LNCaP clone FGC (cell line): ENCODE results near the gene HSPA14.
A peak's percentile ranks its signal among the peaks of the same experiment; 100 is the strongest.
"Not testable (repeated sequence)": the region's sequence is repeated elsewhere in the genome, so short reads cannot be mapped to it uniquely, and the experiment has no call there.

Experiments
- DNase-seq: peaks from one replicate; pipeline ENCODE4 v3.0.0-alpha.2; 2011; ENCODE audit warnings: low read depth
- H3K4me3 ChIP-seq: 2 replicates; pipeline ENCODE4 v1.5.1; 2011; ENCODE audit warnings: mild to moderate bottlenecking, low read depth, low read length, control low read depth
- TF ChIP-seq, protein P1 (sequence below): IDR thresholded peaks from 2 replicates; pipeline ENCODE4 v1.5.1; 2012; ENCODE audit warnings: mild to moderate bottlenecking; ENCODE audit not compliant: control insufficient read depth, insufficient read depth; ENCODE audit errors: extremely low read depth

HSPA14 gene

GRCh38 chr10:14855453-14855852, 17.3 kb downstream of the HSPA14 start:
- DNase-seq, result no peak
- no peak overlapping the region for H3K4me3 ChIP-seq
- TF ChIP-seq, protein P1, sequence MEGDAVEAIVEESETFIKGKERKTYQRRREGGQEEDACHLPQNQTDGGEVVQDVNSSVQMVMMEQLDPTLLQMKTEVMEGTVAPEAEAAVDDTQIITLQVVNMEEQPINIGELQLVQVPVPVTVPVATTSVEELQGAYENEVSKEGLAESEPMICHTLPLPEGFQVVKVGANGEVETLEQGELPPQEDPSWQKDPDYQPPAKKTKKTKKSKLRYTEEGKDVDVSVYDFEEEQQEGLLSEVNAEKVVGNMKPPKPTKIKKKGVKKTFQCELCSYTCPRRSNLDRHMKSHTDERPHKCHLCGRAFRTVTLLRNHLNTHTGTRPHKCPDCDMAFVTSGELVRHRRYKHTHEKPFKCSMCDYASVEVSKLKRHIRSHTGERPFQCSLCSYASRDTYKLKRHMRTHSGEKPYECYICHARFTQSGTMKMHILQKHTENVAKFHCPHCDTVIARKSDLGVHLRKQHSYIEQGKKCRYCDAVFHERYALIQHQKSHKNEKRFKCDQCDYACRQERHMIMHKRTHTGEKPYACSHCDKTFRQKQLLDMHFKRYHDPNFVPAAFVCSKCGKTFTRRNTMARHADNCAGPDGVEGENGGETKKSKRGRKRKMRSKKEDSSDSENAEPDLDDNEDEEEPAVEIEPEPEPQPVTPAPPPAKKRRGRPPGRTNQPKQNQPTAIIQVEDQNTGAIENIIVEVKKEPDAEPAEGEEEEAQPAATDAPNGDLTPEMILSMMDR, result no peak

- no peak for DNase-seq
- TF ChIP-seq, protein P1, result no peak
- no peak overlapping the region for H3K4me3 ChIP-seq
Measured at GRCh38 chr10:14858338-14858960, 20.3 kb downstream of the HSPA14 start.

DNA sequence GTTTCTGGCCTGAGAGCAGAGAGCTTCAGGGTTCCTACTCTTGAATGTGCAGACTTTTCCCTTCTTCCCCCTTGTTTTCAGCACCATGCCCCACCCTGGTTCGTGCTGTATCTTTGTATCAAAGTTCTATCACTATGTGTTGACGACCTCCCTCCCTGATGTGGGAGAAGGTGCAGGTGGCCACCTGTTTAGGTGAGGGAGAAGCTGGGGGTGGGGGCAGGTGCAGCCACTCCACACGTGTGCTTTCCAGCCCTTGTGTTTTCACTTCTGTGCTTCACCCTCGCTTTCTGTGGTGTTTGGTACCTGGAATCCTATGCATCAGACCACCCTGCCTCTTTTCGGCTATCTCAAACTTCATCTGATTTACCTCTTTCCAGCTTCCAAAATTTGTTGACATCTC, 20.9 kb downstream of the HSPA14 start:
- TF ChIP-seq, protein P1, result no peak
- H3K4me3 ChIP-seq, result no peak overlapping the region
- no peak for DNase-seq

GRCh38 chr10:14859775-14860174, 21.7 kb downstream of the HSPA14 start:
- peak; percentile 63 for DNase-seq
- TF ChIP-seq, protein P1, result no peak
- H3K4me3 ChIP-seq, result no peak overlapping the region

GRCh38 chr10:14860791-14861190, 22.7 kb downstream of the HSPA14 start:
- TF ChIP-seq, protein P1, result no peak
- H3K4me3 ChIP-seq, result no peak overlapping the region
- no peak for DNase-seq

DNA sequence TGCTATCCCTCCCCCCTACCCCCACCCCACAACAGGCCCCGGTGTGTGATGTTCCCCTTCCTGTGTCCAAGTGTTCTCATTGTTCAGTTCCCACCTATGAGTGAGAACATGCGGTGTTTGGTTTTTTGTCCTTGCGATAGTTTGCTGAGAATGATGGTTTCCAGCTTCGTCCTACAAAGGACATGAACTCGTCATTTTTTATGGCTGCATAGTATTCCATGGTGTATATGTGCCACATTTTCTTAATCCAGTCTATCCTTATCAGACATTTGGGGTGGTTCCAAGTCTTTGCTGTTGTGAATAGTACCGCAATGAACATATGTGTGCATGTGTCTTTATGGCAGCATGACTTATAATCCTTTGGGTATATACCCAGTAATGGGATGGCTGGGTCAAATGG, 26.4 kb downstream of the HSPA14 start:
- not testable (repeated sequence) for H3K4me3 ChIP-seq, DNase-seq

DNA sequence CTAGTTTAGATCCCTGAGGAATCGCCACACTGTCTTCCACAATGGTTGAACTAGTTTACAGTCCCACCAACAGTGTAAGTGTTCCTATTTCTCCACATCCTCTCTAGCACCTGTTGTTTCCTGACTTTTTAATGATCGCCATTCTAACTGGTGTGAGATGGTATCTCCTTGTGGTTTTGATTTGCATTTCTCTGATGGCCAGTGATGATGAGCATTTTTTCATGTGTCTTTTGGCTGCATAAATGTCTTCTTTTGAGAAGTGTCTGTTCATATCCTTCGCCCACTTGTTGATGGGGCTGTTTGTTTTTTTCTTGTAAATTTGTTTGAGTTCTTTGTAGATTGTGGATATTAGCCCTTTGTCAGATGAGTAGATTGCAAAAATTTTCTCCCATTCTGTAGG, 26.8 kb downstream of the HSPA14 start:
- H3K4me3 ChIP-seq, DNase-seq: not testable (repeated sequence)

DNA sequence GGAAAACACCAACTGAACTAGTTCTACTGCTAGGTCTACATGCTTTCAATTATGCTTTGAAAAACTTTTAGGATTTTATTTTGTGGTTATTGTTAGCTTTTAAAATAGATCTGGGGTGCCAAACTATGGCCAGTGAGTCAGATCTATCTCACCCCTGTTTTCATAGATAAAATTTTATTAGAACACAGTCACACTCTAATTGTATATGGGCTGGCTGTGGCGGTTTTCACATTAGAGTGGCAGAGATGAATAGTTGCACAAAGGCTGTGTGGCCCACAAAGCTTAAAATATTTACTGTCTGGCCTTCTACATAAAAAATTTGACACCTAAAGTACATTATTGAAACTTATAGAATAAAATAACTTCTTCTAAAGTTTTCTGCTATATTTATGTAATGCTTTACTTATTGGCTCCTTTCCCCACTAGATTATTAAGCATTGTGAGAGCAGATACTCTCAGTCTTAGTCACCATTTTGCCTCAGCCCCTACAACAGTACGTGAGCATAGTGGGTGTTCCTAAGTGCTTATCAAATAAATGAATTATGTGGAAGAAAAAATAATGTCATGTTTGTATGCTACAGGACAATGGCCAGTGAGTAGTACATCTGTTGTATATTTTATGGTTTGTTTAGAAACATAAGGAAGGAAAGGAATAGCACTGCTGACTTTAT, 35.1 kb downstream of the HSPA14 start:
- H3K4me3 ChIP-seq, result no peak overlapping the region
- DNase-seq, result no peak
- TF ChIP-seq, protein P1, result no peak
